Measurements from ENCODE around the gene SLC12A8. TPM values are rescaled to one million over a fixed set of nuclear protein-coding genes. Genes with fewer than 3 reads are reported as not detected.

SLC12A8 gene
- total RNA-seq, 2 experiments from 2014 or later = 0.48 to 1.00 TPM

DNA sequence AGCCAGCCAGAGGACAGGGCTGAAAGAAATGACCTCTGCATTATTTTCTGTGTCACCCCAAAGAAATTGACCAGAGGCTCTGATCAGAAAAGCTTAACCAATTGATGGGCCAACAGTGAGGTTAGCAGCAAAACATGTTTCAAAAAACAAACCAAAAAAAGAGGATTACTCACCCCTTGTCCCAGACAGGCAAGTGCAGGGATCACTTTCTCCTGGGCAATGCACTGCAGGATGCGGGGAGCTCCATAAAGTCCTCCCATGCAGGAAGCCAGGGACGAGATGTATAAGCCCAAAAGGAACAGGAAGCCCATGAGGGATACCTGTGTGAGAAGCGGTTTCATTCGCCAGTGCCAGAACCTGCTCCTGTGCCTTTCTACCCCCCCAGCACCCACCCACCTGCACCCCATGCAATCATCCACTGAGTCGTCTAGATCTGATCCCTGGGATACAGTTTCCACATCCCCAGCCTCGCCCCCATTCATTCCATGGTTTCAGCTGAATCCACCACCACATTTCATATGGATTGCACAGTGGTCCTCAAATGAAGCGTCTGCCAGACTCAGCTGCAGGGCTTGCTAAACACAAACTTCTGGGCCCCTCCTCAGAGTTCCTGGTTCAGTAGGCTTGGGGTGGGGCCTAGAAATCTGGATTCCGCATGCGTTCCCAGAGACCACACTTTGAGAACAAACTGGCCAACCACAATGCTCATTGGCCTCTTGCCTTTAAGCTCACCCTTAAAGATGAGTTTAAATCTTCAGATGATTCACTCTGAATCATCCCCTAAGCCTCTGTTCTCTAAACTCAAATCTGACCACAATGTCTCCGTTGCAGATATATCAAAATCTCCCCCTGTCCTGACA is 102.3 kb downstream of the SLC12A8 start:
- peaks cover 25% of the 10 kb centered on the region for H3K4me1 Mint-ChIP-seq (ENCODE audit: low read depth)
- no peaks in the 10 kb centered on the region for H3K36me3 Mint-ChIP-seq
- peaks cover 20% of the 10 kb centered on the region for H3K27me3 Mint-ChIP-seq
- CTCF ChIA-PET = interaction anchor here (0.6 to 1.3 kb wide), 2 partner anchors 16 to 32 kb away, joined by 3 to 5 read pairs; no protein-coding TSS in a partner anchor
- POLR2A ChIA-PET = interaction anchor here (0.9 to 2.0 kb wide), 2 partner anchors 10 to 53 kb away, joined by 3 to 6 read pairs; no protein-coding TSS in a partner anchor
- intact Hi-C loops (cut with micrococcal nuclease) = loop anchor here (1.0 to 5.0 kb wide), 3 partner anchors 15 to 58 kb away; no protein-coding TSS in a partner anchor
- peak; percentile 36 for DNase-seq
- no peak overlapping the region for H3K4me3 Mint-ChIP-seq
- peaks cover 1% of the 10 kb centered on the region for H3K9me3 Mint-ChIP-seq
- no peak overlapping the region for H3K27ac Mint-ChIP-seq

DNA sequence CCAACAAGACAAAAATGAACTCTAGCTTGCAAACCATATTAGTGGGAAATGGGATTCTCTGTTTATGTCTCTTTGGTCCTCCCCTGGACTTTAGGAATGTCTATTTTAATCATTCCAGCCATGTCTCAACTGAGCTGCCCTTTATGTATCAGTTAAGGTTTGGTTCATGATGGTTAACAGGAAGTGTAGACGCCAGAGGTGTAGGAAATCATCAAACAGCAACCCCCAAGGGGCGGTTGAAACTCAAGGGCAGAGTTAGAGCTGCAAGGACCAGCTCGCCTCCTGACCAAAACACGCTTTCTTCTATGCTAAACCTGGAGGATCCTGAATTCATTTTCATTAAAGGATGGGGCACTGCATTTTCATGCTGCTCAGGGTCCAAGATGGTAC is 103.0 kb downstream of the SLC12A8 start:
- Mint-ChIP-seq H3K27me3 (peaks cover 24% of the 10 kb centered on the region), H3K36me3 (no peaks in the 10 kb centered on the region), H3K4me3 (no peak overlapping the region), H3K9me3 (peaks cover 3% of the 10 kb centered on the region), H3K27ac (no peak overlapping the region), H3K4me1 (ENCODE audit: low read depth) (peaks cover 26% of the 10 kb centered on the region)
- ChIA-PET POLR2A (interaction anchor here (2.0 kb wide), 1 partner anchor 11 kb away, joined by 6 read pairs; no protein-coding TSS in a partner anchor), CTCF (interaction anchor here (1.3 to 1.7 kb wide), 2 partner anchors 10 to 32 kb away, joined by 4 to 5 read pairs; no protein-coding TSS in a partner anchor)
- intact Hi-C loops (cut with micrococcal nuclease) = no loop called here
- DNase-seq = no peak

DNA sequence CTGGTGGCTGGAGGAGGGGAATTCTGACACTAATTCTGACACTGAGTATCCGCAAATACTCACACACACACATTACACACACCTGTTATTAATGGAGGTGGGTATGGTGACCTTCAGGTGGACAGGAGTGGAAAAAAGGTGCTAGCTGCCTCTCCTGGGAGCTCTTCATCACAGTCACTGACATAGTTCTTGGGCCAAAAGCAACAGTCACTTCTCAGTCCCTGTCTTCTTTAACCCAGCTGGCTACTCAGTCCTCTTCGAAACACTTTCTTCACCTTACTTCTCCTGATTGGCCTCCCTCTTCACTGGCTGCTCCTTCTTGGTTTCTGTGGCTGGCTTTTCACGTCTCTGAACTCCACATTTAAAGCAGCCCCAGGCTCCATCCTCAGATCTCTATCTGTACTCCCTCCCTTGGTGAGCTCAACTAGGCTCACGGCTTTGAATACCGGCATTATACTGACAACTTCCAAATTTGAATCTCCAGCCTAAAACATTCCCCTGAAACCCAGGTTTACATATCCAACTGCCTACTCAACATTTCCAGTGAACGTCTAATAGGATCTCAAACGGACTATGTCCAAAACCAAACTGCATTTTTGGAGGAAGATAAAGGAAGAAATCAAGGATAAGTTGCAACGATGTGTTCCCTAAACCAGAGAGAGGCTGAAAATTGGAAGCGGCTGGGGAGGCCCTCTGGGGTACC is 103.6 kb downstream of the SLC12A8 start:
- intact Hi-C loops (cut with micrococcal nuclease) = loop anchor here (1.0 kb wide), 1 partner anchor 123 kb away; no protein-coding TSS in a partner anchor
- DNase-seq = no peak
- no peak overlapping the region for H3K27ac Mint-ChIP-seq

DNA sequence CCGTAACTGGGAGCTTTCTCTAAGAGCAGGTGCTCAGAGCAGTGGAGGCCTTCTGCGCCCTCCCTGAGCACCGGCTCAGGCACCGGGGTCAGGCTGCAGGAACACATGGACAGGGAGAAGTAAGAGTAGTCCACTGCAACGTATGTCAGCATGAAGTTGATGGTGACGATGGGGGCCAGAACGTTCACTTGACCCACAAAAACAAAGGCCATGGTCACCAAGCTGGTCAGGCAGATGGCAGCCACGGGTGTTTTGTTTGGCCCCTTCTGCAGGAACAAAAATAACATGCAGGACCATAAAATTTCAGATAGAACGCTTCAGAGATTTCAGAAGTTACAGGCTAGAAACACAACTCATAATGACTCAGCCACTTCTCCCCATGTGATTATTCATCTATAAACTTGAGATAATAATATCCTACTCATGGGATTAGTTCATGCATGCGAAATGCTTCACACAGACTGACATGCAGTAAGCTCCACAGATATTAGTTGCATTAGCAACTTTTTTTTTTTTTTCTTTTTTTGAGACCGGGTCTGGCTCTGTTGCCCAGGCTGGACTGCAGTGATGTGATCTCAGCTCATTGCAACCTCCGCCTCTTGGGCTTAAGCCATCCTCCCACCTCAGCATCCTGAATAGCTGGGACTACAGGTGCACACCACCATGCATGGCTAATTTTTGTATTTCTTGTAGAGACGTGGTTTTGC is 104.5 kb downstream of the SLC12A8 start:
- ChIA-PET CTCF (interaction anchor here (1.0 to 1.7 kb wide), 2 partner anchors 12 to 43 kb away, joined by 3 to 4 read pairs; no protein-coding TSS in a partner anchor), POLR2A (interaction anchor here (0.6 kb wide), 2 partner anchors 94 to 559 kb away, joined by 3 read pairs; no protein-coding TSS in a partner anchor)
- intact Hi-C loops (cut with micrococcal nuclease) = loop anchor here (1.0 kb wide), 1 partner anchor 124 kb away; no protein-coding TSS in a partner anchor
- Mint-ChIP-seq H3K4me1 (ENCODE audit: low read depth) (peaks cover 26% of the 10 kb centered on the region), H3K36me3 (no peaks in the 10 kb centered on the region), H3K4me3 (no peak overlapping the region), H3K27me3 (peaks cover 23% of the 10 kb centered on the region), H3K27ac (no peak overlapping the region), H3K9me3 (peaks cover 3% of the 10 kb centered on the region)
- no peak for DNase-seq

More for the DNA sequence above, 103.6 kb downstream of the SLC12A8 start:
- POLR2A ChIA-PET = interaction anchor here (0.6 to 2.0 kb wide), 2 partner anchors 12 to 273 kb away, joined by 4 to 6 read pairs; no protein-coding TSS in a partner anchor
- Mint-ChIP-seq H3K9me3 (peaks cover 3% of the 10 kb centered on the region), H3K36me3 (no peaks in the 10 kb centered on the region), H3K4me3 (no peak overlapping the region), H3K4me1 (ENCODE audit: low read depth) (peaks cover 26% of the 10 kb centered on the region), H3K27me3 (peaks cover 24% of the 10 kb centered on the region)
- CTCF ChIA-PET = interaction anchor here (1.7 kb wide), 1 partner anchor 11 kb away, joined by 4 read pairs; no protein-coding TSS in a partner anchor

DNA sequence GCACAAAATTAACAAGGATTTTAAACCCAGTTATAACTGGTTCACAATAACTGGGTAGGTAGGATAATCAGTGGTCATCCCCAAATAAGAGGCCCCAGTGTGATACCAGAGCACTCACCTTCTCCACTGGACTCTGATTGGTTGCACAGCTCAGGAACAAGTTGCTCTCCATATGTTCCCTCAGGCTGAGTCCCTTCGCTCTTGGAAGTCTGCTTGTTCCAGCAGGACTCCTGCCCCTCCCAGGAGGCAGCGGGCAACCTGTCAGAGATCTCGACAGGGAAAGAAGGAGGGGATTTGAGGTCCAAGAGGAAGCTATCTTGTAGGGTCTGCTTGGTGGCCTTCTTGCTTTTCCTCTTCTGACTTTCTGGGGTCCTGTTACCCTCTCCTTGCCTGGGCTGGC is 105.2 kb downstream of the SLC12A8 start:
- H3K9me3 Mint-ChIP-seq = peaks cover 3% of the 10 kb centered on the region
- no peak for DNase-seq
- peaks cover 26% of the 10 kb centered on the region for H3K4me1 Mint-ChIP-seq (ENCODE audit: low read depth)
- ChIA-PET POLR2A (no interaction called here), CTCF (interaction anchor here (1.0 kb wide), 1 partner anchor 43 kb away, joined by 3 read pairs; no protein-coding TSS in a partner anchor)
- intact Hi-C loops (cut with micrococcal nuclease) = no loop called here
- peaks cover 27% of the 10 kb centered on the region for H3K27me3 Mint-ChIP-seq
- no peak overlapping the region for H3K4me3 Mint-ChIP-seq
- H3K36me3 Mint-ChIP-seq = no peaks in the 10 kb centered on the region
- H3K27ac Mint-ChIP-seq = no peak overlapping the region

DNA sequence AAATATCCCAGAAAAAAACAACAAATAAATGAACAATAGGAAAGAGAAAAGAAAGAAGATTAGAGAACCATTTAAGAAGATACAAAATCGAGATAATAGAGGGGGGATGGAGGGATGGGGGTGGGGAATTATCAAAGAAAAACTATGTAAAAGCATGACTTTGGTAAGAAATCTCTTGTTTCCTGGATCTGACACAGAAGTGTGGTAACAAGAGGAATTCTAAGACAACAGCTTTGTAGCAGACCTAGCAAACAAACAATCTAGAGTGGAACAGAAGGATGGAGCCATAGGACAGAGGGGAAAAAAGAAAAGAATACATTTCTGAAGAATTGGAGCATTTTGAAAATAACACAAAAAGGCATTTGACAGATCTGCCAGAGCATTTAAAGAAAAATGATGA is 107.4 kb downstream of the SLC12A8 start:
- DNase-seq = no peak
- peaks cover 13% of the 10 kb centered on the region for H3K4me1 Mint-ChIP-seq (ENCODE audit: low read depth)
- H3K27ac Mint-ChIP-seq = no peak overlapping the region
- ChIA-PET POLR2A (no interaction called here), CTCF (no interaction called here)
- H3K36me3 Mint-ChIP-seq = peaks cover 1% of the 10 kb centered on the region
- peaks cover 3% of the 10 kb centered on the region for H3K9me3 Mint-ChIP-seq
- intact Hi-C loops (cut with micrococcal nuclease) = no loop called here
- H3K27me3 Mint-ChIP-seq = peaks cover 23% of the 10 kb centered on the region
- H3K4me3 Mint-ChIP-seq = no peak overlapping the region

DNA sequence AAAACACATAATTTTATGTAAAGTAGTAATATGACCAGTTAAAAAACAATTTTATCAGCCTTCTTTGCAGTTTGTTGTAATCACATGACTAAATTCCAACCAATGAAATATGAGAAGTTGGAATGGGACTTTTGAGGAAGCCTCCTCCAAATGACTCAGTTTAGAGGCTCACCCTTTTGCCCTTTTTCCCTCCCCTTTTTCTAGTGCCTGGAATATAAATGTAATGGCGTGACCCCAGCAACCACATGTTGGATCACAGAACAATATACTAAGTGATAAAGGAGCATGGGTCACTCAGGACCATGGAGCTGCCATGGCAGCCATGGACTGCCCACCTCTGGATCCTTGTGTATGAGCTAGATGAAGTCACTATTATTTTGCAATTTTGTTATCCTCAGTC is 107.9 kb downstream of the SLC12A8 start:
- Mint-ChIP-seq H3K36me3 (peaks cover 4% of the 10 kb centered on the region), H3K27ac (no peak overlapping the region), H3K27me3 (peaks cover 23% of the 10 kb centered on the region), H3K9me3 (peaks cover 6% of the 10 kb centered on the region), H3K4me1 (ENCODE audit: low read depth) (peaks cover 13% of the 10 kb centered on the region), H3K4me3 (no peak overlapping the region)
- POLR2A ChIA-PET = no interaction called here
- no peak for DNase-seq
- CTCF ChIA-PET = no interaction called here
- intact Hi-C loops (cut with micrococcal nuclease) = no loop called here

DNA sequence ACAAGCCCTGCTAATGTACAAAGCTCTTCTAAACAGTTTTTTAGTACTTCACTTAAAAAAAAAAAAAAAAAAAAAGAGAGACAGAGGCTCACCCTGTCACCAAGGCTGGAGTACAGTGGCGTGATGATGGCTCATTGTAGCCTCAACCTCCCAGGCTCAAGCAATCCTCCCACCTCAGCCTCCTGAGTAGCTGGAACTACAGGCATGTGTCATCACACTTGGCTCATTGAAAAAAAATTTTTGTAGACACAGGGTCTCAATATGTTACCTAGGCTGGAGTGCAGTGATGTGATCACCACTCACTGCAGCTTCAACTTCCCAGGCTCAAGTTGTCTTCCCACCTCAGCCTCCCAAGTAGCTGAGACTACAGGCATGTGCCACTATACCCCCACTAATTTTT is 109.1 kb downstream of the SLC12A8 start:
- POLR2A ChIA-PET = no interaction called here
- no peak for DNase-seq
- intact Hi-C loops (cut with micrococcal nuclease) = no loop called here
- Mint-ChIP-seq H3K4me1 (ENCODE audit: low read depth) (peaks cover 7% of the 10 kb centered on the region), H3K27me3 (peaks cover 20% of the 10 kb centered on the region), H3K4me3 (no peak overlapping the region), H3K36me3 (peaks cover 6% of the 10 kb centered on the region), H3K27ac (no peak overlapping the region), H3K9me3 (peaks cover 10% of the 10 kb centered on the region)
- CTCF ChIA-PET = no interaction called here

DNA sequence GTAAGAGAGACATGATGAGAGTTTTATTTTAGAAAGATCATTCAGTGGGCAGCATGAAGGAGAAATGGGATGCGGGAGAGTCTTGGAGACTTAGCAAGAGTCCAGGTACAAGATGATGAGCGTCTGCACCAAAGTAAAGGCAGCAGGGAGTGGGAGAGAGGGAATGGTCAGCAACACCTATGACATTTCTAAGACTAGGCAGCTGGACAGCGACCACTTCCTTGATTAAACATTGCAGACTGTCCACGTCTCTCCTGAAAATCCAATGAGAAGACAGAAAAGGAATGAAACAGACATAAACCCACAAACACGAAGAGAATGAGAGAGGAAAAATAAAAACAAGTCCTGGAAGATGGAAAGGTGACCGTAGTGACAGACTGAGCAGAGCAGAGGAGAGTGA is 110.1 kb downstream of the SLC12A8 start:
- Mint-ChIP-seq H3K27me3 (peaks cover 20% of the 10 kb centered on the region), H3K27ac (no peak overlapping the region), H3K4me3 (no peak overlapping the region), H3K9me3 (peaks cover 10% of the 10 kb centered on the region), H3K36me3 (peaks cover 6% of the 10 kb centered on the region), H3K4me1 (ENCODE audit: low read depth) (peaks cover 3% of the 10 kb centered on the region)
- CTCF ChIA-PET = no interaction called here
- DNase-seq = no peak
- POLR2A ChIA-PET = no interaction called here
- intact Hi-C loops (cut with micrococcal nuclease) = no loop called here

DNA sequence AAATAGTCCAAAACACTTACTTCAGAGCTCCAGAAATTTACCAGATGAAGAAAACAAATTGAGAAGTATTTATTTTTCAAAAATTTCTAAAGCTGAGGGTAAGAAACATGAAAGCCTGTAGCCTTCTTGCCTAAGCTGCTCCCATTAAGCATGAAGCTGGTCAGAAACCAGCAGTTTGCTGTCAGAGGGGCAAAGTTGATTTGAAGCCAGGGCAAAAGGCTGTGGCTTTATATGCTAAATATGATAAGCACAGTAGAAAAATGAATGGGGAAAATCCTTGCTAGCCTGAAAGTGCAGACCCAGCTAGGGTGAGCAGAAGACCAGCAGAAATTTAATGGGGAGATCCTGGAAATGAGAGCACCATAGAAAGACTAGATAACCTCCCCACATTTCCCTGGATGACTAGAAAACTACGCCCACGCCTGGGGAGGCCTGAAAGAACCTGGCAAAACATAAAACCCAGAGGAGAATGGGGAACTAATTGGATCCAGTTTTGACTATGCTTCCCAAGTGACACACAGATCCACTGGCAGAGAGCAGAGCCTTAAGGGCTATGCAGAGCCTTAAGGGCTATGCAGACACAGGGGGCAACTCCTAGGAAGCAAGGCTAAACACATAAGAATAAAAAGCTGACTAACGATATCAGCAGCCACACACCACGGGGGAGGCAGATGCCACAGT is 113.8 kb downstream of the SLC12A8 start:
- DNase-seq = no peak
- Mint-ChIP-seq H3K27ac (no peak overlapping the region), H3K4me1 (ENCODE audit: low read depth) (no peaks in the 10 kb centered on the region), H3K4me3 (no peak overlapping the region), H3K9me3 (peaks cover 7% of the 10 kb centered on the region), H3K36me3 (peaks cover 6% of the 10 kb centered on the region), H3K27me3 (peaks cover 10% of the 10 kb centered on the region)
- POLR2A ChIA-PET = no interaction called here
- CTCF ChIA-PET = no interaction called here
- intact Hi-C loops (cut with micrococcal nuclease) = no loop called here

DNA sequence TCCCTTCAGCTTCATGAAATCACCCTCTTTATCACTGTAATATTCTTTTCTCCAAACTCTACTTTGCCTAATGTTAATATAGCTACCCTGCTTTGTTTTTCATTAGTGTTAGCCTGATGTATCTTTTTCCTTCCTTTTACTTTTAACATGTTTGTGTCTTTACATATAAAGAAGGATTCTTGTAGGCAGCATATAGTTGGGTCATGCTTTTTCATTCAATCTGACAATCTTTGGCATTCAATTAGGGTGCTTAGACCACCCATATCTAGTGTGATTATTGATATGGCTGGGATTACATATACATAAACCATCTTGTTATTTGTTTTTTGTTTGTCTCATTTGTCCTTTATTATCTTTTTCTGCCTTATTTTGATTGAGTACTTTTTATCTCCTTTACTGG is 121.9 kb downstream of the SLC12A8 start:
- no peaks in the 10 kb centered on the region for H3K27me3 Mint-ChIP-seq
- no peaks in the 10 kb centered on the region for H3K36me3 Mint-ChIP-seq
- H3K4me1 Mint-ChIP-seq (ENCODE audit: low read depth) = no peaks in the 10 kb centered on the region
- no peak overlapping the region for H3K4me3 Mint-ChIP-seq
- POLR2A ChIA-PET = no interaction called here
- no peak overlapping the region for H3K27ac Mint-ChIP-seq
- intact Hi-C loops (cut with micrococcal nuclease) = no loop called here
- peaks cover 2% of the 10 kb centered on the region for H3K9me3 Mint-ChIP-seq
- CTCF ChIA-PET = no interaction called here
- DNase-seq = no peak

All from activated CD4-positive, alpha-beta memory T cell treated with anti-CD3 and anti-CD28 coated beads for 36 hours (primary cell).